HCT116 (cell line): Measurements from ENCODE around the gene LRCH1. TPM values are rescaled to one million over a fixed set of nuclear protein-coding genes. Genes with fewer than 3 reads are reported as not detected.

Experiments used
- ATAC-seq: fragments of 200-7000 bp; cut with Tn5 transposase; 2 replicates; pipeline ENCODE4 v1.9.1; 2020; ENCODE audit warnings: mild to moderate bottlenecking, moderate library complexity
- BruUV-seq: library from RNA; stranded (reverse); fragments of 400-500 nt; replicated peaks from 2 replicates; lab custom pipeline; 2021; lab: Mats Ljungman, UMichigan
- CTCF ChIA-PET: fragments of 300-600 bp; sonication (Branson Sonifier 250); formaldehyde crosslinking; loops from one replicate; lab custom pipeline; 2021; ENCODE audit warnings: antibody characterized with exemption; lab: Charles Lee
- POLR2A ChIA-PET: fragments of 300-600, 350-600 bp; sonication (Branson Sonifier 250); formaldehyde crosslinking; loops from one replicate; lab custom pipeline; 2021; ENCODE audit warnings: antibody characterized with exemption; lab: Charles Lee
- RAD21 ChIA-PET, 2 experiments: fragments of 300-600 bp; sonication (Branson Sonifier 250); formaldehyde crosslinking; loops; one replicate each; lab custom pipeline; 2023; ENCODE audit warnings: low total read pairs in 2 of 2; ENCODE audit not compliant: uncharacterized antibody in 2 of 2, unreplicated experiment in 2 of 2, low non-redundant PET in 1 of 2; lab: Charles Lee
- DNase-seq: peaks from one replicate; pipeline ENCODE4 v3.0.0-alpha.2; 2010; ENCODE audit warnings: low read depth, low spot score
- H2AFZ ChIP-seq: fragments of 200-600 bp; shearing (Covaris generic), sonication (generic); 2 replicates; pipeline ENCODE4 v1.6.1; 2017; ENCODE audit warnings: low read depth, mixed run types, mixed read lengths, antibody characterized with exemption, low read length; ENCODE audit not compliant: poor library complexity, severe bottlenecking
- H3K27ac ChIP-seq: 2 replicates; pipeline ENCODE4 v1.5.1; 2012; ENCODE audit warnings: low read depth, low read length
- H3K27me3 ChIP-seq: fragments of 200-600 bp; sonication (generic); 2 replicates; pipeline ENCODE4 v1.6.1; 2016; ENCODE audit warnings: mixed run types, low read length, mixed read lengths; ENCODE audit not compliant: insufficient read depth
- H3K36me3 ChIP-seq, 2 experiments: fragments of 200-500 bp in 1 of 2; fragments of 200-600 bp in 1 of 2; sonication (Bioruptor generic) in 1 of 2; sonication (generic) in 1 of 2; 2 replicates each; pipeline versions ENCODE4 v1.5.1 to v1.6.1; 2014 to 2016; ENCODE audit warnings: low read length in 2 of 2, inconsistent platforms in 1 of 2, mixed read lengths in 1 of 2, mixed run types in 1 of 2; ENCODE audit not compliant: insufficient read depth in 2 of 2, control insufficient read depth in 1 of 2
- H3K4me1 ChIP-seq, 2 experiments: fragments of 200-600 bp in 1 of 2; sonication (generic) in 1 of 2; 2 replicates each; pipeline versions ENCODE4 v1.5.1 to v1.6.1; 2012 to 2017; ENCODE audit warnings: low read length in 2 of 2, inconsistent platforms in 1 of 2, mild to moderate bottlenecking in 1 of 2, mixed read lengths in 1 of 2, mixed run types in 1 of 2, moderate library complexity in 1 of 2; ENCODE audit not compliant: insufficient read depth in 2 of 2, control insufficient read depth in 1 of 2
- H3K4me2 ChIP-seq: fragments of 200-600 bp; sonication (generic); 2 replicates; pipeline ENCODE4 v1.6.1; 2017; ENCODE audit warnings: mixed run types, low read length, mixed read lengths
- H3K4me3 ChIP-seq, 2 experiments: fragments of 200-600 bp in 1 of 2; sonication (generic) in 1 of 2; replicated peaks in 1 of 2; 2 replicates each; pipeline ENCODE4 v1.5.1; 2011 to 2016; ENCODE audit warnings: low read length in 2 of 2, control low read depth in 1 of 2, low read depth in 1 of 2, mild to moderate bottlenecking in 1 of 2, mixed read lengths in 1 of 2, mixed run types in 1 of 2
- H3K79me2 ChIP-seq: fragments of 200-600 bp; sonication (generic); 2 replicates; pipeline ENCODE4 v1.6.1; 2017; ENCODE audit warnings: mild to moderate bottlenecking, mixed run types, low read length, moderate library complexity, mixed read lengths; ENCODE audit not compliant: insufficient read depth
- H3K9ac ChIP-seq: fragments of 200-600 bp; sonication (generic); 2 replicates; pipeline ENCODE4 v1.6.1; 2016; ENCODE audit warnings: low read length, mixed read lengths
- H3K9me2 ChIP-seq: fragments of 200-600 bp; sonication (generic), shearing (Covaris generic); 2 replicates; pipeline ENCODE4 v1.6.1; 2017; ENCODE audit warnings: mixed run types, mild to moderate bottlenecking, moderate library complexity; ENCODE audit not compliant: insufficient read depth
- H3K9me3 ChIP-seq, 2 experiments: fragments of 200-500 bp in 1 of 2; fragments of 200-600 bp in 1 of 2; sonication (Bioruptor generic) in 1 of 2; sonication (generic) in 1 of 2; 2 replicates each; pipeline ENCODE4 v1.6.1; 2014 to 2017; ENCODE audit warnings: low read length in 2 of 2, mixed read lengths in 2 of 2, inconsistent platforms in 1 of 2, low read depth in 1 of 2, mild to moderate bottlenecking in 1 of 2, mixed run types in 1 of 2, moderate library complexity in 1 of 2; ENCODE audit not compliant: control insufficient read depth in 1 of 2, insufficient read depth in 1 of 2
- H4K20me1 ChIP-seq: fragments of 200-600 bp; sonication (generic), shearing (Covaris generic); 2 replicates; pipeline ENCODE4 v1.6.1; 2017; ENCODE audit warnings: mixed run types, mild to moderate bottlenecking, moderate library complexity; ENCODE audit not compliant: insufficient read depth
- CBX3 ChIP-seq: IDR thresholded peaks from 2 replicates; pipeline ENCODE4 v1.6.1; 2012; ENCODE audit warnings: low read depth
- CEBPB ChIP-seq: IDR thresholded peaks from 2 replicates; pipeline ENCODE4 v1.6.1; 2012; ENCODE audit warnings: low read depth
- EZH2 ChIP-seq: fragments of 200-600 bp; sonication (generic); IDR thresholded peaks from 2 replicates; pipeline ENCODE4 v1.6.1; 2017; ENCODE audit warnings: antibody characterized with exemption, mixed run types
- EZH2phosphoT487 ChIP-seq: fragments of 200-600 bp; IDR thresholded peaks from 2 replicates; pipeline ENCODE4 v1.6.1; 2018; ENCODE audit warnings: antibody characterized with exemption, borderline replicate concordance
- FOSL1 ChIP-seq: IDR thresholded peaks from 2 replicates; pipeline ENCODE4 v1.6.1; 2012; ENCODE audit warnings: low read depth
- JUND ChIP-seq: IDR thresholded peaks from 2 replicates; pipeline ENCODE4 v1.6.1; 2012
- POLR2AphosphoS5 ChIP-seq: IDR thresholded peaks from 2 replicates; pipeline ENCODE4 v1.6.1; 2011; ENCODE audit warnings: mild to moderate bottlenecking, low read depth, low read length, moderate library complexity
- RAD21 ChIP-seq: IDR thresholded peaks from 2 replicates; pipeline ENCODE4 v1.6.1; 2012; ENCODE audit warnings: low read depth, mild to moderate bottlenecking
- SRF ChIP-seq: IDR thresholded peaks from 2 replicates; pipeline ENCODE4 v1.6.1; 2012; ENCODE audit warnings: low read depth
- ZFX ChIP-seq: fragments of 450-650 bp; IDR thresholded peaks from 2 replicates; pipeline ENCODE4 v1.6.1; 2017
- ZNF274 ChIP-seq: fragments of 200-500 bp; sonication (Bioruptor generic); IDR thresholded peaks from 2 replicates; pipeline ENCODE4 v1.6.1; 2014; ENCODE audit warnings: mild to moderate bottlenecking, low read depth, low read length, inconsistent platforms
- intact Hi-C: fragments of 100-400 bp; cut with micrococcal nuclease; formaldehyde crosslinking; loops from 2 replicates; pipeline ENCODE4 v1.10.0; 2022
- total RNA-seq: library from RNA; stranded (reverse); gene quantifications from one replicate; pipeline ENCODE4 v1.2.1, GENCODE V29; 2021; ENCODE audit not compliant: unreplicated experiment
- TF ChIP-seq, protein P1 (sequence below): IDR thresholded peaks from 2 replicates; pipeline ENCODE4 v1.6.1; 2012; ENCODE audit warnings: low read depth
- TF ChIP-seq, protein P2 (sequence below): IDR thresholded peaks from 2 replicates; pipeline ENCODE4 v1.6.1; 2012

Gene LRCH1
- total RNA-seq, 1 experiment from 2014 or later, result 15.6 TPM

DNA sequence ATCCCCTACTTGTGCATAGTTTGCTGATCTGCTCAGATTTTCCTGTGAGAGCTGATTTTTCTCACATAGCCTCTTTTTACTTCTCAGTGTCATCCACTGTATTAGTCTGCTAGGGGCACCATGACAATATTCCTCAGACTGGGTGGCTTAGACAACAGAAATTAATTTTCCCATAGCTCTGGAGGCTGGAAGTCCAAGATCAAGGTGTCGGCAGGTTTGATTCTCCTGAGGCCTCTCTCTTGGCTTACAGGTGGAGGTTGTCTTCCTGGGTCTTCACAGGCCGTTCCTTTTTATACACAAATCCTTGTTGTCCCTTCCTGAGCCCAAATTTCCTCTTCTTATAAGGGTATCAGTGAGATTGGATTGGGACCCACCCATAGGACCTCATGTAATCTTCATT lies 9.2 kb downstream of the LRCH1 start:
- Histone ChIP-seq H2AFZ (no peak overlapping the region), H3K9ac (no peak overlapping the region), H3K4me1 (no peaks in the 10 kb centered on the region), H3K4me3 (no peak overlapping the region), H3K79me2 (peaks cover 94% of the 10 kb centered on the region), H4K20me1 (0 out of 2 replicates have a peak, but pooled peaks cover 3% of the 10 kb centered on the region), H3K36me3 (no peaks in the 10 kb centered on the region), H3K9me2 (no peaks in the 10 kb centered on the region), H3K27ac (no peak overlapping the region), H3K27me3 (no peaks in the 10 kb centered on the region), H3K4me2 (no peak overlapping the region), H3K9me3 (no peaks in the 10 kb centered on the region)
- intact Hi-C loops, result no loop called here
- POLR2A ChIA-PET, result no interaction called here
- BruUV-seq, result no TSS peak
- DNase-seq (no peak), ATAC-seq (no peak)
- RAD21 ChIA-PET, result no interaction called here
- CTCF ChIA-PET, result no interaction called here
- TF ChIP-seq FOSL1, result no peak
- TF ChIP-seq, protein P1, sequence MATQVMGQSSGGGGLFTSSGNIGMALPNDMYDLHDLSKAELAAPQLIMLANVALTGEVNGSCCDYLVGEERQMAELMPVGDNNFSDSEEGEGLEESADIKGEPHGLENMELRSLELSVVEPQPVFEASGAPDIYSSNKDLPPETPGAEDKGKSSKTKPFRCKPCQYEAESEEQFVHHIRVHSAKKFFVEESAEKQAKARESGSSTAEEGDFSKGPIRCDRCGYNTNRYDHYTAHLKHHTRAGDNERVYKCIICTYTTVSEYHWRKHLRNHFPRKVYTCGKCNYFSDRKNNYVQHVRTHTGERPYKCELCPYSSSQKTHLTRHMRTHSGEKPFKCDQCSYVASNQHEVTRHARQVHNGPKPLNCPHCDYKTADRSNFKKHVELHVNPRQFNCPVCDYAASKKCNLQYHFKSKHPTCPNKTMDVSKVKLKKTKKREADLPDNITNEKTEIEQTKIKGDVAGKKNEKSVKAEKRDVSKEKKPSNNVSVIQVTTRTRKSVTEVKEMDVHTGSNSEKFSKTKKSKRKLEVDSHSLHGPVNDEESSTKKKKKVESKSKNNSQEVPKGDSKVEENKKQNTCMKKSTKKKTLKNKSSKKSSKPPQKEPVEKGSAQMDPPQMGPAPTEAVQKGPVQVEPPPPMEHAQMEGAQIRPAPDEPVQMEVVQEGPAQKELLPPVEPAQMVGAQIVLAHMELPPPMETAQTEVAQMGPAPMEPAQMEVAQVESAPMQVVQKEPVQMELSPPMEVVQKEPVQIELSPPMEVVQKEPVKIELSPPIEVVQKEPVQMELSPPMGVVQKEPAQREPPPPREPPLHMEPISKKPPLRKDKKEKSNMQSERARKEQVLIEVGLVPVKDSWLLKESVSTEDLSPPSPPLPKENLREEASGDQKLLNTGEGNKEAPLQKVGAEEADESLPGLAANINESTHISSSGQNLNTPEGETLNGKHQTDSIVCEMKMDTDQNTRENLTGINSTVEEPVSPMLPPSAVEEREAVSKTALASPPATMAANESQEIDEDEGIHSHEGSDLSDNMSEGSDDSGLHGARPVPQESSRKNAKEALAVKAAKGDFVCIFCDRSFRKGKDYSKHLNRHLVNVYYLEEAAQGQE, result no peak
- TF ChIP-seq, protein P2, sequence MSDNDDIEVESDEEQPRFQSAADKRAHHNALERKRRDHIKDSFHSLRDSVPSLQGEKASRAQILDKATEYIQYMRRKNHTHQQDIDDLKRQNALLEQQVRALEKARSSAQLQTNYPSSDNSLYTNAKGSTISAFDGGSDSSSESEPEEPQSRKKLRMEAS, result no peak
- no peak for TF ChIP-seq EZH2phosphoT487

GRCh38 chr13:46562581-46562980 lies 9.6 kb downstream of the LRCH1 start:
- DNase-seq (no peak), ATAC-seq (no peak)
- Histone ChIP-seq H3K9me3 (no peaks in the 10 kb centered on the region), H3K36me3 (no peaks in the 10 kb centered on the region), H3K27ac (no peak overlapping the region), H3K9ac (no peak overlapping the region), H4K20me1 (0 out of 2 replicates have a peak, but pooled peaks cover 3% of the 10 kb centered on the region), H3K9me2 (no peaks in the 10 kb centered on the region), H3K4me2 (no peak overlapping the region), H3K27me3 (no peaks in the 10 kb centered on the region), H3K79me2 (peaks cover 94% of the 10 kb centered on the region), H2AFZ (no peak overlapping the region), H3K4me3 (no peak overlapping the region), H3K4me1 (no peaks in the 10 kb centered on the region)
- CTCF ChIA-PET, result no interaction called here
- RAD21 ChIA-PET, result no interaction called here
- BruUV-seq, result no TSS peak
- intact Hi-C loops, result no loop called here
- POLR2A ChIA-PET, result no interaction called here
- TF ChIP-seq POLR2AphosphoS5 (no peak), EZH2phosphoT487 (no peak), ZFX (no peak), SRF (no peak), CBX3 (no peak), JUND (no peak), CEBPB (no peak), EZH2 (no peak), FOSL1 (no peak), RAD21 (no peak), ZNF274 (no peak)
- TF ChIP-seq, protein P1, result no peak
- TF ChIP-seq, protein P2, result no peak
